GM21723 (cell line): ENCODE data around the gene NDUFV1.
"Not testable (repeated sequence)": the region's sequence is repeated elsewhere in the genome, so short reads cannot be mapped to it uniquely, and the experiment has no call there.

Source experiments
- ATAC-seq: cut with Tn5 transposase; IDR thresholded peaks from one replicate; pipeline ENCODE4 v1.9.1; 2021; ENCODE audit warnings: mild to moderate bottlenecking, moderate library complexity; ENCODE audit not compliant: unreplicated experiment

NDUFV1 gene

GRCh38 chr11:67606492-67607295 is at the start of gene NDUFV1:
Gene NDUFV1, plus strand, starts transcription at chr11:67606936. Its CDS starts 69 bp downstream, at chr11:67607005.
- ATAC-seq: peak; percentile 94

- ATAC-seq: no peak
These were observed 48.5 kb upstream of the NDUFV1 start for GRCh38 chr11:67558084-67558772.

GRCh38 chr11:67561971-67562619 is 44.6 kb upstream of the NDUFV1 start:
- ATAC-seq: peak; percentile 67

GRCh38 chr11:67562963-67563704 is 43.6 kb upstream of the NDUFV1 start:
- ATAC-seq: no peak

DNA sequence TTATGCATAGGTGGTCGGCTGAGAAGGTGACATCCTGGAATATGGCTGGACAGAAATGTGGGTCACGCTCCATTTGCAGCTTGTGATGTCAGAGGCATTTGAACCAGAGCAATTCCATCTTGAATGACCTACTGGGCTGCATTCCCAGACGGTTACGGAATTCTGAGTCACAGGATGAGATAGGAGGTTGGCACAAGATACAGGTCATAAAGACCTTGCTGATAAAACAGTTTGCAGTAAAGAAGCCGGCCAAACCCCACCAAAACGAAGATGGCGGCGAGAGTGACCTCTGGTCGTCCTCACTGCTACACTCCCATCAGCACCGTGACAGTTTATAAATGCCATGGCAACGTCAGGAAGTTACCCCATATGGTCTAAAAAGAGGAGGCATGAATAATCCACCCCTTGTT is 43.0 kb upstream of the NDUFV1 start:
- not testable (repeated sequence) for ATAC-seq

DNA sequence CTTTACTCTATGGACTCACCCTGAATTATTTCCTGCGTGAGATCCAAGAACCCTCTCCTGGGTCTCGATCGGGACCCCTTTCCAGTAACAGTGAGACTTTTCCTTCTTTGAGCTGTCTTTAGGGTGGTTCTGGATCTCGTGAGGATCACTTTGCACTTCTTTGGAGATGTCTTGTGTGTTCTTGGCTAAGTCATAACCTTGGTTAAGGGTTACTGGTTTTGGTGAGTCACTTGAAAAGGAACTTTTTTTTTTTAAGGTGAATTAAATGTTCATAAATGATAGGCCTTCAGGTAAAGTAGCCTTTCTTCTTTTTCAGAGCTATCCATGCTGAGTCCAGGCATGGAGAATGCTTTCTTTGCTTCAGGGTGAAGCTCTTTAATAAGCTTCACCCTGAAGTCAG is 42.5 kb upstream of the NDUFV1 start:
- no peak for ATAC-seq

- no peak for ATAC-seq
These were observed 35.3 kb upstream of the NDUFV1 start for GRCh38 chr11:67571443-67571842.

DNA sequence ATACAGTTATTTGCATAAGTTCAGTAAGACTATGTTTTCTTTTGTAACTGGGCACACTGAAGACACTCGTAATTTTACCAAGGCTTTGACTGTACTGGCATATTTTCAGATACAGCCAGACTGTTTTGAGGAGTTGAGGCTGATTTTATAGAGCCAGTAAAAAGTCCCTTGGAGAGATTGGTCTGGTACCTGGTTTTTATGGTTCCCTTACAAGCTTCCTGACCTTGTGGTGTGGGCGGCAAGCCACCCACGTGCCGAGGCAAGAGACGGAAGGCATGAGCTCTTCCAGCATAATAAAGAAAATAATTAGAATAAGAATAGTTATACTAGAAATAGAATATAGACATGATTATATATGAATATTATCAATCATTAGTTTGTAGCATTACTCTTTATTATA is 34.4 kb upstream of the NDUFV1 start:
- ATAC-seq: no peak

DNA sequence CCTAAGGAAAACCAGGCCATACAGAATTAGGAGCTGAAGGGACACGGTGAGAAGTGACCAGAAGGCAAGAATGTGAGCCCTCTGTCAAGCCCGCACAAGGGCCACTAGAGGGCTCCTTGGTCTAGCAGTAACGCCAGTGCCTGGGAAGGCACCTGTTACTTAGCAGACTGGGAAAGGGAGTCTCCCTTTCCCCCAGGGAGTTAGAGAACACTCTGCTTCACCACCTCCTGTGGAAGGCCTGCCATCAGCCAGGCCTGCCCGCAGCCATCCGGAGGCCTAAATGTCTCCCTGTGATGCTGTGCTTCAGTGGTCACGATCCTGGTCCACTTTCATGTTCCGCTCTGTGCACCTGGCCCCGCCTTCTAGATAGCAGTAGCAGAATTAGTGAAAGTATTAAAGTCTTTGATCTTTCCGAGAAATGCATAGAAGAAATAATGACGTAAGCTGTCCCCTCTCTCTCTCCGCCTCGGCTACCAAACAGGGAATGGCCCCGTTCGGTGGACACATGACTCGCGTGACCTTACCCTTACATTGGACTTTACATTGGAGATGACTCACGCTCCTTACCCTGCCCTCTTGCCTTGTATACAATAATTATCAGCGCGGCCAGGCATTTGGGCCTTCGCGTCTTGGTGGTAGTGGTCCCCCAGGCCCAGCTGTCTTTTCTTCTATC is 33.9 kb upstream of the NDUFV1 start:
- no peak for ATAC-seq

GRCh38 chr11:67574938-67575337 is 31.8 kb upstream of the NDUFV1 start:
- no peak for ATAC-seq

DNA sequence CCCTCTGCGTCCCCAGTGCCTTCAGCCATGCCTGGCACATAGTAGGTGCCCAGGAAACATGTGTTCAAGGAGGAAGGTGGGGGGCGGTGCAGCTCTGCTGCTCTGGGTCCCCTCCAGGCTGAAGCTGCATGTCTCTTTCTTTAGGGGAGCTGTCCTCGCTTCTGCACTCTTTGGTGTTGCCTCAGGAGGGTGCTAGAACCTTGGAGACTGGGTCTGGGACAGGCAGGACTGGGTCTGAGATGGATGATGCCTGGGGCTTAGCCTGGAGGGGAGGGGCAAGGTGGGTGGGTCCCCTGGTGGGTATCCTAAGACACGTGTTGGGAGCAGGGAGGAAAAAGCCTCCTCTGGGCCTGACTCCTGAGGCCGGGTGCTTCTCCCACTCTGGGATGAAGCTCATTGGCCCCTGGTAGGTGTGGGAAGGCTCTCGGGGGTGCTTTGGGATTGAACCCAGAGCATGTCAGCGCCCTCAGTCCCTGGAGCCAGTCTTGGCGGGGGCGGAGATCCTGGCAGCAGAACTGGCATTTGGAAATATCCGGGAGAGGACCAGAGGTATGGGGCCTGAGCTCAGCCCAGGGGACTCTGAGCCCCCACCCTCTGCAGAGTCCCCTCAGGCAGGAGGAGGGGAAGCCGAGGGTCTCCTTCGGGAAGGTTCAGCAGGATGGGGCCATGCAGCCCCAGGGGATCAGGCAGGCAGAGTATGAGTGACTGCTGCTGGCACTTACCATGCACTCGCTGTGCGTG is 29.8 kb upstream of the NDUFV1 start:
- no peak for ATAC-seq

DNA sequence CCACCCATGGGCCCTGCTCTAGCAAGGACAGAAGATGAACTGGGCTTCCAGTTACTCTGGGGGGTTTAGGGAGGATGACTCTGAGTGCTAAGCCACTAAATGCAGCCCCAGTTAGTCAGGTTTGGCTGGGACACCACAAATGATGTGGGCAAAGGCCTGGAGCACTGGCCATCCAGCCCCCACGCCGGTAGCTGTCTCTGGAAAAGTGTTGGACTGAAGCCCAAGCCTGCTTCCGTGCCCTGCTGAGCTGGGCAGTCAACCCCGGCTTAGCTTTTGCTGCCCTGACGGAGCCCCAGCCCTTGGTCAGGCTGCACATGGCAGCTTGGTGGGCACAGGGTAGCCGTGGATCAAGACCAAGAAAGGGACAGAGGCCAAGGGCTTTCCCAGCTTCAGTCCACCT is 28.8 kb upstream of the NDUFV1 start:
- ATAC-seq: no peak

DNA sequence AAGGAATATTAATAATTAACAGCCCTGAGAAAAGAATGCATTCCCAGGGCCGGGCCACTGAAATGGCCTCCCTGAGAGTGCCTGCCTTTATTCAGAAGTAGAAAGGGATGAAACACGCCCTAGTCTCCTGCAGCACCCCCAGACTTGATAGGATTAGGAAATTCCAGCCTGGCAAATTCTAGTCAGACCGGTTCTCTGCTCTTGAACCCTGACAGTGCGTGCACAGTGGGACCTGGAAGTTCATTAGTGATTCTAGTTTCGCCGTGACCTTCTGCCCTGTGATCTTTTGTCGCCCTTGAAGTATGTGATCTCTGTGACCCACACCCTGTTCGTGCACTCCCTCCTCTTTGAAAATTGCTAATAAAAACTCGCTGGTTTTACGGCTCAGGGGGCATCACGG is 25.3 kb upstream of the NDUFV1 start:
- no peak for ATAC-seq

GRCh38 chr11:67582011-67582410 is 24.7 kb upstream of the NDUFV1 start:
- ATAC-seq: no peak

- peak; percentile 60 for ATAC-seq
These were observed 23.2 kb upstream of the NDUFV1 start, which contains the start of gene GSTP1 for GRCh38 chr11:67583247-67584204. Gene GSTP1, plus strand, starts transcription at chr11:67583812. Its CDS starts 32 bp downstream, at chr11:67583844.

DNA sequence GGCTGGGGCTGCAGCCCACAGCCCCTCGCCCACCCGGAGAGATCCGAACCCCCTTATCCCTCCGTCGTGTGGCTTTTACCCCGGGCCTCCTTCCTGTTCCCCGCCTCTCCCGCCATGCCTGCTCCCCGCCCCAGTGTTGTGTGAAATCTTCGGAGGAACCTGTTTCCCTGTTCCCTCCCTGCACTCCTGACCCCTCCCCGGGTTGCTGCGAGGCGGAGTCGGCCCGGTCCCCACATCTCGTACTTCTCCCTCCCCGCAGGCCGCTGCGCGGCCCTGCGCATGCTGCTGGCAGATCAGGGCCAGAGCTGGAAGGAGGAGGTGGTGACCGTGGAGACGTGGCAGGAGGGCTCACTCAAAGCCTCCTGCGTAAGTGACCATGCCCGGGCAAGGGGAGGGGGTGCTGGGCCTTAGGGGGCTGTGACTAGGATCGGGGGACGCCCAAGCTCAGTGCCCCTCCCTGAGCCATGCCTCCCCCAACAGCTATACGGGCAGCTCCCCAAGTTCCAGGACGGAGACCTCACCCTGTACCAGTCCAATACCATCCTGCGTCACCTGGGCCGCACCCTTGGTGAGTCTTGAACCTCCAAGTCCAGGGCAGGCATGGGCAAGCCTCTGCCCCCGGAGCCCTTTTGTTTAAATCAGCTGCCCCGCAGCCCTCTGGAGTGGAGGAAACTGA is 22.4 kb upstream of the NDUFV1 start:
- ATAC-seq: no peak

DNA sequence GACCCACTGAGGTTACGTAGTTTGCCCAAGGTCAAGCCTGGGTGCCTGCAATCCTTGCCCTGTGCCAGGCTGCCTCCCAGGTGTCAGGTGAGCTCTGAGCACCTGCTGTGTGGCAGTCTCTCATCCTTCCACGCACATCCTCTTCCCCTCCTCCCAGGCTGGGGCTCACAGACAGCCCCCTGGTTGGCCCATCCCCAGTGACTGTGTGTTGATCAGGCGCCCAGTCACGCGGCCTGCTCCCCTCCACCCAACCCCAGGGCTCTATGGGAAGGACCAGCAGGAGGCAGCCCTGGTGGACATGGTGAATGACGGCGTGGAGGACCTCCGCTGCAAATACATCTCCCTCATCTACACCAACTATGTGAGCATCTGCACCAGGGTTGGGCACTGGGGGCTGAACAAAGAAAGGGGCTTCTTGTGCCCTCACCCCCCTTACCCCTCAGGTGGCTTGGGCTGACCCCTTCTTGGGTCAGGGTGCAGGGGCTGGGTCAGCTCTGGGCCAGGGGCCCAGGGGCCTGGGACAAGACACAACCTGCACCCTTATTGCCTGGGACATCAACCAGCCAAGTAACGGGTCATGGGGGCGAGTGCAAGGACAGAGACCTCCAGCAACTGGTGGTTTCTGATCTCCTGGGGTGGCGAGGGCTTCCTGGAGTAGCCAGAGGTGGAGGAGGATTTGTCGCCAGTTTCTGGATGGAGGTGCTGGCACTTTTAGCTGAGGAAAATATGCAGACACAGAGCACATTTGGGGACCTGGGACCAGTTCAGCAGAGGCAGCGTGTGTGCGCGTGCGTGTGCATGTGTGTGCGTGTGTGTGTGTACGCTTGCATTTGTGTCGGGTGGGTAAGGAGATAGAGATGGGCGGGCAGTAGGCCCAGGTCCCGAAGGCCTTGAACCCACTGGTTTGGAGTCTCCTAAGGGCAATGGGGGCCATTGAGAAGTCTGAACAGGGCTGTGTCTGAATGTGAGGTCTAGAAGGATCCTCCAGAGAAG is 21.6 kb upstream of the NDUFV1 start:
- no peak for ATAC-seq
